Measurements from ENCODE around the gene SORL1.

Gene SORL1

GRCh38 chr11:121576531-121576930, 124.4 kb downstream of the SORL1 start:
- H2BK5ac ChIP-seq (ENCODE audit: low read length) = no peak overlapping the region
- no peaks in the 10 kb centered on the region for H3K79me2 ChIP-seq (ENCODE audit: control insufficient read depth, insufficient read depth, low read length)
- peaks cover 2% of the 10 kb centered on the region for H3K36me3 ChIP-seq (ENCODE audit: control insufficient read depth, insufficient read depth, low read length)
- no CpG with 5 or more reads among the region's 7 CpGs for WGBS (ENCODE audit: extremely low coverage, insufficient coverage, low lambda C conversion rate)
- no peak overlapping the region for H2BK120ac ChIP-seq (ENCODE audit: low read depth, low read length)
- H3K4me3 ChIP-seq (ENCODE audit: low read length) = no peak overlapping the region
- no peak overlapping the region for H3K4me2 ChIP-seq (ENCODE audit: low read length)
- H3K23ac ChIP-seq (ENCODE audit: low read length) = no peak overlapping the region
- DNase-seq = no peak
- H3K79me1 ChIP-seq (ENCODE audit: low read length) = no peaks in the 10 kb centered on the region
- H4K5ac ChIP-seq (ENCODE audit: low read length) = no peak overlapping the region
- H2BK15ac ChIP-seq (replicated peaks; ENCODE audit: low read depth) = no peak overlapping the region
- H3K4me1 ChIP-seq (ENCODE audit: control insufficient read depth, low read depth, low read length) = no peaks in the 10 kb centered on the region
- H3K27me3 ChIP-seq (ENCODE audit: insufficient read depth, low read length, poor library complexity) = no peaks in the 10 kb centered on the region
- no peak overlapping the region for H3K9ac ChIP-seq (ENCODE audit: low read length)
- H3K56ac ChIP-seq (ENCODE audit: low read length) = no peak overlapping the region
- no peak overlapping the region for H2AK5ac ChIP-seq (ENCODE audit: low read length)
- H3K27ac ChIP-seq (ENCODE audit: low read depth, low read length) = no peak overlapping the region
- no peak overlapping the region for H3K4ac ChIP-seq (ENCODE audit: low read depth, low read length)
- H3K18ac ChIP-seq (ENCODE audit: low read length) = no peak overlapping the region
- no peak overlapping the region for H4K8ac ChIP-seq (ENCODE audit: low read depth, low read length)

GRCh38 chr11:121577106-121577848, 125.2 kb downstream of the SORL1 start:
- no peak for DNase-seq
- no peak overlapping the region for H3K9ac ChIP-seq (ENCODE audit: low read length)
- H3K79me1 ChIP-seq (ENCODE audit: low read length) = no peaks in the 10 kb centered on the region
- H3K36me3 ChIP-seq (ENCODE audit: control insufficient read depth, insufficient read depth, low read length) = peaks cover 2% of the 10 kb centered on the region
- no peak overlapping the region for H2BK120ac ChIP-seq (ENCODE audit: low read depth, low read length)
- H3K27ac ChIP-seq (ENCODE audit: low read depth, low read length) = no peak overlapping the region
- no peak overlapping the region for H3K56ac ChIP-seq (ENCODE audit: low read length)
- no peak overlapping the region for H3K4me3 ChIP-seq (ENCODE audit: low read length)
- no peak overlapping the region for H2BK15ac ChIP-seq (replicated peaks; ENCODE audit: low read depth)
- no peak overlapping the region for H2BK5ac ChIP-seq (ENCODE audit: low read length)
- H3K27me3 ChIP-seq (ENCODE audit: insufficient read depth, low read length, poor library complexity) = no peaks in the 10 kb centered on the region
- no peak overlapping the region for H4K5ac ChIP-seq (ENCODE audit: low read length)
- no peak overlapping the region for H3K23ac ChIP-seq (ENCODE audit: low read length)
- H3K18ac ChIP-seq (ENCODE audit: low read length) = no peak overlapping the region
- no peak overlapping the region for H4K8ac ChIP-seq (ENCODE audit: low read depth, low read length)
- H2AK5ac ChIP-seq (ENCODE audit: low read length) = no peak overlapping the region
- H3K4me1 ChIP-seq (ENCODE audit: control insufficient read depth, low read depth, low read length) = no peaks in the 10 kb centered on the region
- H3K4me2 ChIP-seq (ENCODE audit: low read length) = no peak overlapping the region
- no CpG with 5 or more reads among the region's 16 CpGs for WGBS (ENCODE audit: extremely low coverage, insufficient coverage, low lambda C conversion rate)
- no peak overlapping the region for H3K4ac ChIP-seq (ENCODE audit: low read depth, low read length)
- no peaks in the 10 kb centered on the region for H3K79me2 ChIP-seq (ENCODE audit: control insufficient read depth, insufficient read depth, low read length)

- H4K8ac ChIP-seq (ENCODE audit: low read depth, low read length) = no peak overlapping the region
- no peak overlapping the region for H3K4ac ChIP-seq (ENCODE audit: low read depth, low read length)
- H3K56ac ChIP-seq (ENCODE audit: low read length) = no peak overlapping the region
- no peak overlapping the region for H2BK5ac ChIP-seq (ENCODE audit: low read length)
- no peak overlapping the region for H3K4me3 ChIP-seq (ENCODE audit: low read length)
- no peak overlapping the region for H3K18ac ChIP-seq (ENCODE audit: low read length)
- no peak for DNase-seq
- H3K9ac ChIP-seq (ENCODE audit: low read length) = no peak overlapping the region
- H3K27me3 ChIP-seq (ENCODE audit: insufficient read depth, low read length, poor library complexity) = no peaks in the 10 kb centered on the region
- H3K36me3 ChIP-seq (ENCODE audit: control insufficient read depth, insufficient read depth, low read length) = peaks cover 2% of the 10 kb centered on the region
- no peak overlapping the region for H2BK15ac ChIP-seq (replicated peaks; ENCODE audit: low read depth)
- no peak overlapping the region for H2BK120ac ChIP-seq (ENCODE audit: low read depth, low read length)
- H3K23ac ChIP-seq (ENCODE audit: low read length) = no peak overlapping the region
- H3K79me2 ChIP-seq (ENCODE audit: control insufficient read depth, insufficient read depth, low read length) = no peaks in the 10 kb centered on the region
- no peaks in the 10 kb centered on the region for H3K4me1 ChIP-seq (ENCODE audit: control insufficient read depth, low read depth, low read length)
- no peaks in the 10 kb centered on the region for H3K79me1 ChIP-seq (ENCODE audit: low read length)
- H3K27ac ChIP-seq (ENCODE audit: low read depth, low read length) = no peak overlapping the region
- WGBS (ENCODE audit: extremely low coverage, insufficient coverage, low lambda C conversion rate) = no CpG with 5 or more reads among the region's 10 CpGs
- H3K4me2 ChIP-seq (ENCODE audit: low read length) = no peak overlapping the region
- H2AK5ac ChIP-seq (ENCODE audit: low read length) = no peak overlapping the region
- H4K5ac ChIP-seq (ENCODE audit: low read length) = no peak overlapping the region
These were observed 126.3 kb downstream of the SORL1 start for GRCh38 chr11:121578251-121578976.

GRCh38 chr11:121580154-121580553, 128.0 kb downstream of the SORL1 start:
- H3K27ac ChIP-seq (ENCODE audit: low read depth, low read length) = no peak overlapping the region
- DNase-seq = no peak
- H3K4me2 ChIP-seq (ENCODE audit: low read length) = no peak overlapping the region
- H4K8ac ChIP-seq (ENCODE audit: low read depth, low read length) = no peak overlapping the region
- H2BK5ac ChIP-seq (ENCODE audit: low read length) = no peak overlapping the region
- H3K9ac ChIP-seq (ENCODE audit: low read length) = no peak overlapping the region
- no peak overlapping the region for H3K23ac ChIP-seq (ENCODE audit: low read length)
- H4K5ac ChIP-seq (ENCODE audit: low read length) = no peak overlapping the region
- H3K79me1 ChIP-seq (ENCODE audit: low read length) = no peaks in the 10 kb centered on the region
- no peak overlapping the region for H2BK15ac ChIP-seq (replicated peaks; ENCODE audit: low read depth)
- H2BK120ac ChIP-seq (ENCODE audit: low read depth, low read length) = no peak overlapping the region
- H3K4me3 ChIP-seq (ENCODE audit: low read length) = no peak overlapping the region
- H3K56ac ChIP-seq (ENCODE audit: low read length) = no peak overlapping the region
- no peaks in the 10 kb centered on the region for H3K79me2 ChIP-seq (ENCODE audit: control insufficient read depth, insufficient read depth, low read length)
- no peak overlapping the region for H3K18ac ChIP-seq (ENCODE audit: low read length)
- no peaks in the 10 kb centered on the region for H3K27me3 ChIP-seq (ENCODE audit: insufficient read depth, low read length, poor library complexity)
- H2AK5ac ChIP-seq (ENCODE audit: low read length) = no peak overlapping the region
- H3K4ac ChIP-seq (ENCODE audit: low read depth, low read length) = no peak overlapping the region
- peaks cover 2% of the 10 kb centered on the region for H3K36me3 ChIP-seq (ENCODE audit: control insufficient read depth, insufficient read depth, low read length)
- WGBS (ENCODE audit: extremely low coverage, insufficient coverage, low lambda C conversion rate) = no CpG with 5 or more reads among the region's 4 CpGs
- H3K4me1 ChIP-seq (ENCODE audit: control insufficient read depth, low read depth, low read length) = no peaks in the 10 kb centered on the region

- no peak overlapping the region for H3K18ac ChIP-seq (ENCODE audit: low read length)
- H3K4me1 ChIP-seq (ENCODE audit: control insufficient read depth, low read depth, low read length) = no peaks in the 10 kb centered on the region
- 100% methylated on average over 1 of the region's 4 CpGs for WGBS (ENCODE audit: extremely low coverage, insufficient coverage, low lambda C conversion rate)
- no peak for DNase-seq
- H3K79me1 ChIP-seq (ENCODE audit: low read length) = no peaks in the 10 kb centered on the region
- H3K79me2 ChIP-seq (ENCODE audit: control insufficient read depth, insufficient read depth, low read length) = no peaks in the 10 kb centered on the region
- H3K9ac ChIP-seq (ENCODE audit: low read length) = no peak overlapping the region
- H4K8ac ChIP-seq (ENCODE audit: low read depth, low read length) = no peak overlapping the region
- no peak overlapping the region for H3K56ac ChIP-seq (ENCODE audit: low read length)
- H3K23ac ChIP-seq (ENCODE audit: low read length) = no peak overlapping the region
- H3K36me3 ChIP-seq (ENCODE audit: control insufficient read depth, insufficient read depth, low read length) = peaks cover 4% of the 10 kb centered on the region
- no peak overlapping the region for H2BK120ac ChIP-seq (ENCODE audit: low read depth, low read length)
- H2AK5ac ChIP-seq (ENCODE audit: low read length) = no peak overlapping the region
- no peak overlapping the region for H4K5ac ChIP-seq (ENCODE audit: low read length)
- H3K27ac ChIP-seq (ENCODE audit: low read depth, low read length) = no peak overlapping the region
- H2BK5ac ChIP-seq (ENCODE audit: low read length) = no peak overlapping the region
- no peak overlapping the region for H3K4ac ChIP-seq (ENCODE audit: low read depth, low read length)
- no peak overlapping the region for H3K4me3 ChIP-seq (ENCODE audit: low read length)
- H3K27me3 ChIP-seq (ENCODE audit: insufficient read depth, low read length, poor library complexity) = no peaks in the 10 kb centered on the region
- H2BK15ac ChIP-seq (replicated peaks; ENCODE audit: low read depth) = no peak overlapping the region
- no peak overlapping the region for H3K4me2 ChIP-seq (ENCODE audit: low read length)
These were observed 129.5 kb downstream of the SORL1 start for GRCh38 chr11:121581607-121582006.

Measured in mesendoderm (in vitro differentiated cells).